B cell (primary cell): ENCODE results near the gene TFAP2B.

Experiments
- CTCF ChIP-seq: fragments of 200-600 bp; IDR thresholded peaks from one replicate; pipeline ENCODE4 v1.8.0; 2022; ENCODE audit warnings: antibody characterized with exemption, mild to moderate bottlenecking
- EZH2 ChIP-seq: IDR thresholded peaks from 2 replicates; pipeline ENCODE4 v1.6.1; 2012; ENCODE audit warnings: borderline replicate concordance, low read depth, mild to moderate bottlenecking, moderate library complexity, low read length; ENCODE audit not compliant: insufficient read depth, poor library complexity, severe bottlenecking

GRCh38 chr6:50826803-50827202 is 8.1 kb downstream of the TFAP2B start:
- no peak for TF ChIP-seq CTCF
- TF ChIP-seq EZH2: no peak
